H1 (cell line): Measurements from ENCODE around the gene OPCML. TPM values are rescaled to one million over a fixed set of nuclear protein-coding genes. Genes with fewer than 3 reads are reported as not detected.

ENCODE experiments used
- CTBP2 ChIP-seq: IDR thresholded peaks from 2 replicates; pipeline ENCODE4 v1.7.0; 2011; ENCODE audit warnings: borderline replicate concordance, mild to moderate bottlenecking, moderate library complexity, mixed read lengths, low read length; ENCODE audit not compliant: insufficient read depth, insufficient read length
- EZH2 ChIP-seq: fragments of 200-600 bp; sonication (generic); IDR thresholded peaks from 2 replicates; pipeline ENCODE4 v1.7.1; 2012; ENCODE audit warnings: low read depth, mild to moderate bottlenecking, moderate library complexity, low read length, inconsistent platforms; ENCODE audit not compliant: severe bottlenecking
- GABPA ChIP-seq: IDR thresholded peaks from 2 replicates; pipeline ENCODE4 v1.6.1; 2011; ENCODE audit warnings: mild to moderate bottlenecking, low read length, moderate library complexity, borderline replicate concordance; ENCODE audit not compliant: insufficient read depth
- NANOG ChIP-seq: IDR thresholded peaks from 2 replicates; pipeline ENCODE4 v1.6.1; 2011; ENCODE audit warnings: low read length, low read depth, mild to moderate bottlenecking, inconsistent platforms; ENCODE audit not compliant: insufficient read depth, poor library complexity, severe bottlenecking
- RNF2 ChIP-seq: fragments of 200-900, 300-1000 bp; sonication (generic); IDR thresholded peaks from 2 replicates; pipeline ENCODE4 v1.7.1; 2016; ENCODE audit warnings: borderline replicate concordance, low read depth, mild to moderate bottlenecking, antibody characterized with exemption, low read length; ENCODE audit not compliant: poor library complexity, severe bottlenecking; ENCODE audit errors: missing control alignments
- polyA plus RNA-seq, 7 experiments: library from polyadenylated mRNA; depleted of rRNA in 3 of 7; stranded (reverse) in 5 of 7; unstranded in 2 of 7; fragments of >200 nt in 5 of 7; fragments of 200-250 nt in 2 of 7; gene quantifications; 1 replicate in 5 of 7; 2 replicates in 1 of 7; 4 replicates in 1 of 7; pipeline versions ENCODE4 v1.2.1 to v1.2.3, GENCODE V29; 2011 to 2013; ENCODE audit warnings: missing spikeins in 2 of 7, mixed read lengths in 2 of 7
- total RNA-seq: library from RNA; stranded (reverse); fragmentation: NEBNext Ultra II Directional; extraction: Animal tissue kit (Norgen Biotek cat#: 25700); gene quantifications from 2 replicates; pipeline ENCODE4 v1.2.1, GENCODE V29; 2021
- TF ChIP-seq, protein P1 (sequence below): IDR thresholded peaks from 2 replicates; pipeline ENCODE4 v1.6.1; 2012; ENCODE audit warnings: inconsistent platforms
- TF ChIP-seq, protein P2 (sequence below): fragments of 300-600 bp; sonication (generic); IDR thresholded peaks from 2 replicates; pipeline ENCODE4 v1.7.1; 2012; ENCODE audit warnings: low read length, moderate library complexity, mild to moderate bottlenecking, inconsistent platforms; ENCODE audit not compliant: insufficient replicate concordance

The OPCML gene
- total and polyA plus RNA-seq, 2 of the 8 experiments (the other 6 are each of a cell fraction or from before 2014, with no cell fraction given): 2.3 to 3.1 TPM

- TF ChIP-seq, protein P1, sequence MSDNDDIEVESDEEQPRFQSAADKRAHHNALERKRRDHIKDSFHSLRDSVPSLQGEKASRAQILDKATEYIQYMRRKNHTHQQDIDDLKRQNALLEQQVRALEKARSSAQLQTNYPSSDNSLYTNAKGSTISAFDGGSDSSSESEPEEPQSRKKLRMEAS: no peak
- TF ChIP-seq CTBP2 (no peak), NANOG (no peak), RNF2 (no peak), EZH2 (no peak), GABPA (no peak)
- TF ChIP-seq, protein P2, sequence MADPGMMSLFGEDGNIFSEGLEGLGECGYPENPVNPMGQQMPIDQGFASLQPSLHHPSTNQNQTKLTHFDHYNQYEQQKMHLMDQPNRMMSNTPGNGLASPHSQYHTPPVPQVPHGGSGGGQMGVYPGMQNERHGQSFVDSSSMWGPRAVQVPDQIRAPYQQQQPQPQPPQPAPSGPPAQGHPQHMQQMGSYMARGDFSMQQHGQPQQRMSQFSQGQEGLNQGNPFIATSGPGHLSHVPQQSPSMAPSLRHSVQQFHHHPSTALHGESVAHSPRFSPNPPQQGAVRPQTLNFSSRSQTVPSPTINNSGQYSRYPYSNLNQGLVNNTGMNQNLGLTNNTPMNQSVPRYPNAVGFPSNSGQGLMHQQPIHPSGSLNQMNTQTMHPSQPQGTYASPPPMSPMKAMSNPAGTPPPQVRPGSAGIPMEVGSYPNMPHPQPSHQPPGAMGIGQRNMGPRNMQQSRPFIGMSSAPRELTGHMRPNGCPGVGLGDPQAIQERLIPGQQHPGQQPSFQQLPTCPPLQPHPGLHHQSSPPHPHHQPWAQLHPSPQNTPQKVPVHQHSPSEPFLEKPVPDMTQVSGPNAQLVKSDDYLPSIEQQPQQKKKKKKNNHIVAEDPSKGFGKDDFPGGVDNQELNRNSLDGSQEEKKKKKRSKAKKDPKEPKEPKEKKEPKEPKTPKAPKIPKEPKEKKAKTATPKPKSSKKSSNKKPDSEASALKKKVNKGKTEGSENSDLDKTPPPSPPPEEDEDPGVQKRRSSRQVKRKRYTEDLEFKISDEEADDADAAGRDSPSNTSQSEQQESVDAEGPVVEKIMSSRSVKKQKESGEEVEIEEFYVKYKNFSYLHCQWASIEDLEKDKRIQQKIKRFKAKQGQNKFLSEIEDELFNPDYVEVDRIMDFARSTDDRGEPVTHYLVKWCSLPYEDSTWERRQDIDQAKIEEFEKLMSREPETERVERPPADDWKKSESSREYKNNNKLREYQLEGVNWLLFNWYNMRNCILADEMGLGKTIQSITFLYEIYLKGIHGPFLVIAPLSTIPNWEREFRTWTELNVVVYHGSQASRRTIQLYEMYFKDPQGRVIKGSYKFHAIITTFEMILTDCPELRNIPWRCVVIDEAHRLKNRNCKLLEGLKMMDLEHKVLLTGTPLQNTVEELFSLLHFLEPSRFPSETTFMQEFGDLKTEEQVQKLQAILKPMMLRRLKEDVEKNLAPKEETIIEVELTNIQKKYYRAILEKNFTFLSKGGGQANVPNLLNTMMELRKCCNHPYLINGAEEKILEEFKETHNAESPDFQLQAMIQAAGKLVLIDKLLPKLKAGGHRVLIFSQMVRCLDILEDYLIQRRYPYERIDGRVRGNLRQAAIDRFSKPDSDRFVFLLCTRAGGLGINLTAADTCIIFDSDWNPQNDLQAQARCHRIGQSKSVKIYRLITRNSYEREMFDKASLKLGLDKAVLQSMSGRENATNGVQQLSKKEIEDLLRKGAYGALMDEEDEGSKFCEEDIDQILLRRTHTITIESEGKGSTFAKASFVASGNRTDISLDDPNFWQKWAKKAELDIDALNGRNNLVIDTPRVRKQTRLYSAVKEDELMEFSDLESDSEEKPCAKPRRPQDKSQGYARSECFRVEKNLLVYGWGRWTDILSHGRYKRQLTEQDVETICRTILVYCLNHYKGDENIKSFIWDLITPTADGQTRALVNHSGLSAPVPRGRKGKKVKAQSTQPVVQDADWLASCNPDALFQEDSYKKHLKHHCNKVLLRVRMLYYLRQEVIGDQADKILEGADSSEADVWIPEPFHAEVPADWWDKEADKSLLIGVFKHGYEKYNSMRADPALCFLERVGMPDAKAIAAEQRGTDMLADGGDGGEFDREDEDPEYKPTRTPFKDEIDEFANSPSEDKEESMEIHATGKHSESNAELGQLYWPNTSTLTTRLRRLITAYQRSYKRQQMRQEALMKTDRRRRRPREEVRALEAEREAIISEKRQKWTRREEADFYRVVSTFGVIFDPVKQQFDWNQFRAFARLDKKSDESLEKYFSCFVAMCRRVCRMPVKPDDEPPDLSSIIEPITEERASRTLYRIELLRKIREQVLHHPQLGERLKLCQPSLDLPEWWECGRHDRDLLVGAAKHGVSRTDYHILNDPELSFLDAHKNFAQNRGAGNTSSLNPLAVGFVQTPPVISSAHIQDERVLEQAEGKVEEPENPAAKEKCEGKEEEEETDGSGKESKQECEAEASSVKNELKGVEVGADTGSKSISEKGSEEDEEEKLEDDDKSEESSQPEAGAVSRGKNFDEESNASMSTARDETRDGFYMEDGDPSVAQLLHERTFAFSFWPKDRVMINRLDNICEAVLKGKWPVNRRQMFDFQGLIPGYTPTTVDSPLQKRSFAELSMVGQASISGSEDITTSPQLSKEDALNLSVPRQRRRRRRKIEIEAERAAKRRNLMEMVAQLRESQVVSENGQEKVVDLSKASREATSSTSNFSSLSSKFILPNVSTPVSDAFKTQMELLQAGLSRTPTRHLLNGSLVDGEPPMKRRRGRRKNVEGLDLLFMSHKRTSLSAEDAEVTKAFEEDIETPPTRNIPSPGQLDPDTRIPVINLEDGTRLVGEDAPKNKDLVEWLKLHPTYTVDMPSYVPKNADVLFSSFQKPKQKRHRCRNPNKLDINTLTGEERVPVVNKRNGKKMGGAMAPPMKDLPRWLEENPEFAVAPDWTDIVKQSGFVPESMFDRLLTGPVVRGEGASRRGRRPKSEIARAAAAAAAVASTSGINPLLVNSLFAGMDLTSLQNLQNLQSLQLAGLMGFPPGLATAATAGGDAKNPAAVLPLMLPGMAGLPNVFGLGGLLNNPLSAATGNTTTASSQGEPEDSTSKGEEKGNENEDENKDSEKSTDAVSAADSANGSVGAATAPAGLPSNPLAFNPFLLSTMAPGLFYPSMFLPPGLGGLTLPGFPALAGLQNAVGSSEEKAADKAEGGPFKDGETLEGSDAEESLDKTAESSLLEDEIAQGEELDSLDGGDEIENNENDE: no peak
These were observed 479.1 kb downstream of the OPCML start (continued) for GRCh38 chr11:133053124-133053776.
